Trophoblast cell (in vitro differentiated cells and primary cell): ENCODE results near the gene VDAC1.

Experiments
- DNase-seq, 2 donors: peaks; one replicate each; pipeline ENCODE4 v3.0.0-alpha.2; 2016
- H2AFZ ChIP-seq: 2 replicates; pipeline ENCODE4 v1.6.1; 2013; ENCODE audit warnings: low read length, moderate library complexity, mild to moderate bottlenecking; ENCODE audit not compliant: insufficient read depth, poor library complexity
- H2AK5ac ChIP-seq: 2 replicates; pipeline ENCODE4 v1.6.1; 2013; ENCODE audit warnings: mild to moderate bottlenecking, low read length
- H2BK120ac ChIP-seq: 2 replicates; pipeline ENCODE4 v1.6.1; 2013; ENCODE audit warnings: low read length, mild to moderate bottlenecking, moderate library complexity; ENCODE audit not compliant: insufficient read depth, poor library complexity
- H2BK12ac ChIP-seq: 2 replicates; pipeline ENCODE4 v1.6.1; 2013; ENCODE audit warnings: mild to moderate bottlenecking, low read length, moderate library complexity
- H2BK5ac ChIP-seq: 2 replicates; pipeline ENCODE4 v1.6.1; 2013; ENCODE audit warnings: low read length, low read depth, moderate library complexity, mild to moderate bottlenecking; ENCODE audit not compliant: poor library complexity
- H3K14ac ChIP-seq: 2 replicates; pipeline ENCODE4 v1.6.1; 2013; ENCODE audit warnings: mild to moderate bottlenecking, low read length
- H3K18ac ChIP-seq: 2 replicates; pipeline ENCODE4 v1.6.1; 2013; ENCODE audit warnings: mild to moderate bottlenecking, low read length
- H3K23ac ChIP-seq: 2 replicates; pipeline ENCODE4 v1.6.1; 2013; ENCODE audit warnings: low read length
- H3K27ac ChIP-seq: 2 replicates; pipeline ENCODE4 v1.5.1; 2013; ENCODE audit warnings: low read depth, mild to moderate bottlenecking, inconsistent platforms, low read length, moderate library complexity
- H3K27me3 ChIP-seq: 2 replicates; pipeline ENCODE4 v1.6.1; 2013; ENCODE audit warnings: inconsistent platforms, mild to moderate bottlenecking, low read length, moderate library complexity; ENCODE audit not compliant: insufficient read depth
- H3K36me3 ChIP-seq, 2 experiments: 1 replicate in 1 of 2; 2 replicates in 1 of 2; pipeline ENCODE4 v1.6.1; 2013; ENCODE audit warnings: low read length in 2 of 2, mild to moderate bottlenecking in 2 of 2, moderate library complexity in 1 of 2; ENCODE audit not compliant: insufficient read depth in 2 of 2, control insufficient read depth in 1 of 2
- H3K4ac ChIP-seq: 2 replicates; pipeline ENCODE4 v1.6.1; 2013; ENCODE audit warnings: low read depth, mild to moderate bottlenecking, low read length, moderate library complexity
- H3K4me1 ChIP-seq, 2 experiments: 1 replicate in 1 of 2; 2 replicates in 1 of 2; pipeline ENCODE4 v1.6.1; 2013; ENCODE audit warnings: low read length in 2 of 2, mild to moderate bottlenecking in 2 of 2, moderate library complexity in 1 of 2; ENCODE audit not compliant: insufficient read depth in 2 of 2, control insufficient read depth in 1 of 2
- H3K4me2 ChIP-seq: 2 replicates; pipeline ENCODE4 v1.6.1; 2013; ENCODE audit warnings: inconsistent platforms, mild to moderate bottlenecking, low read length, moderate library complexity
- H3K4me3 ChIP-seq: 2 replicates; pipeline ENCODE4 v1.5.1; 2013; ENCODE audit warnings: mild to moderate bottlenecking, low read depth, low read length, inconsistent platforms
- H3K79me1 ChIP-seq: one replicate; pipeline ENCODE4 v1.6.1; 2013; ENCODE audit warnings: low read length
- H3K79me2 ChIP-seq: 2 replicates; pipeline ENCODE4 v1.6.1; 2013; ENCODE audit warnings: low read length, mild to moderate bottlenecking; ENCODE audit not compliant: control insufficient read depth, insufficient read depth, poor library complexity
- H3K9ac ChIP-seq: 2 replicates; pipeline ENCODE4 v1.6.1; 2013; ENCODE audit warnings: mild to moderate bottlenecking, low read length
- H3K9me3 ChIP-seq: 2 replicates; pipeline ENCODE4 v1.6.1; 2013; ENCODE audit warnings: low read depth, mild to moderate bottlenecking, control low read depth, inconsistent platforms, low read length; ENCODE audit not compliant: insufficient read depth
- H4K12ac ChIP-seq: 2 replicates; pipeline ENCODE4 v1.6.1; 2013; ENCODE audit warnings: low read depth, mild to moderate bottlenecking, low read length, moderate library complexity
- H4K8ac ChIP-seq: 2 replicates; pipeline ENCODE4 v1.6.1; 2013; ENCODE audit warnings: low read depth, mild to moderate bottlenecking, low read length, moderate library complexity
- H4K91ac ChIP-seq: one replicate; pipeline ENCODE4 v1.6.1; 2013; ENCODE audit warnings: low read depth, mild to moderate bottlenecking, low read length, moderate library complexity
- whole genome bisulfite sequencing: extraction: QIAGEN DNeasy Blood & Tissue Kit; methylation state at CpG from one replicate; pipeline ENCODE4 v1.1.7; 2013; ENCODE audit warnings: missing lambda C conversion rate; ENCODE audit not compliant: insufficient read length, insufficient coverage; ENCODE audit errors: extremely low coverage; 5-methylcytosine and 5-hydroxymethylcytosine counted together

Gene VDAC1

DNA sequence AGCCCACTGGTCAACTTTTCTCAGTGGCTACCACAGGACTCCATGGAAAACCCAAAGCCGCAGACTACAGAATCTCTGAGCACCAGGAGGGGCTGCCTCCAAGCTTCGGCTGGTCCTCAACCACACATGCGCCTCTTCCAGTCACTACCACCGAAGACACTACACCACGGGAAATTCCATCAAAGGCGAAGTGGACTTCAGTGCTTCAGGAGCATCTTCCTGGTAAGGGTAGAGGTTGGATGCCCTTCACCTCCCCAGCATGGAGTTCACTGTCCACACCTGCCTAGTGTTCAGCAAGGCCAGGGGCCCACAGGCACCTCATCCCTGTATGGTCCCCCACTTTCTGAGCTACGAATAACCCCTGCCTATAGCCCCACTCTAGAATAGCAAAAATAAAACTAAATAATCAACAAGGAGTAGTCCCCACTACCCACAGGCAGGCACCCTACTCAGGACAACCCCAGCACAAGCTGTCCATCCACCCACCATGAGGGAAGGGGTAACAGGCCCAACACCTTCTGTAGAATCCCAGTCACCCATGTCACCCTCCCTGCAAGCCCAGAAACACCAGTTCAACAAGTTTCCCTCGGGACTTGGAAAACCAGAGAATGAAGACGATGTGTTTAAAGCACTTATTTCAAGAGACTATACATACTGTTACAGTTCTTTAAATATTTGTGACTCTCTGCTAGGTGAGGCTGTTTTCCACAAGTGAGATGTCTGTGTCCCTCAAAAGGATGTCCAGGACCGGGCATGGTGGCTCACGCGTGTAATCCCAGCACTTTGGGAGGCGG, 2.6 kb downstream of the VDAC1 start:
- WGBS: no CpG with 5 or more reads among the region's 13 CpGs
- Histone ChIP-seq H3K9ac (no peak overlapping the region), H3K18ac (no peak overlapping the region), H4K8ac (no peak overlapping the region), H3K79me1 (peaks cover 23% of the 10 kb centered on the region), H3K36me3 (peaks cover 13 to 15% of the 10 kb centered on the region in 2 experiments), H2AK5ac (no peak overlapping the region), H2BK120ac (no peak overlapping the region), H3K4me3 (no peak overlapping the region), H4K91ac (no peak overlapping the region), H3K4me1 (peaks cover 25 to 30% of the 10 kb centered on the region in 2 experiments), H3K14ac (no peak overlapping the region), H3K4ac (peak overlapping the region; percentile 71), H4K12ac (no peak overlapping the region), H2BK5ac (no peak overlapping the region), H2AFZ (no peak overlapping the region), H2BK12ac (no peak overlapping the region), H3K79me2 (peaks cover 55% of the 10 kb centered on the region), H3K27me3 (no peaks in the 10 kb centered on the region), H3K27ac (no peak overlapping the region), H3K23ac (no peak overlapping the region), H3K4me2 (peak overlapping the region; percentile 28), H3K9me3 (no peaks in the 10 kb centered on the region)
- DNase-seq: peak in 1 of 2 donors; percentile 65

DNA sequence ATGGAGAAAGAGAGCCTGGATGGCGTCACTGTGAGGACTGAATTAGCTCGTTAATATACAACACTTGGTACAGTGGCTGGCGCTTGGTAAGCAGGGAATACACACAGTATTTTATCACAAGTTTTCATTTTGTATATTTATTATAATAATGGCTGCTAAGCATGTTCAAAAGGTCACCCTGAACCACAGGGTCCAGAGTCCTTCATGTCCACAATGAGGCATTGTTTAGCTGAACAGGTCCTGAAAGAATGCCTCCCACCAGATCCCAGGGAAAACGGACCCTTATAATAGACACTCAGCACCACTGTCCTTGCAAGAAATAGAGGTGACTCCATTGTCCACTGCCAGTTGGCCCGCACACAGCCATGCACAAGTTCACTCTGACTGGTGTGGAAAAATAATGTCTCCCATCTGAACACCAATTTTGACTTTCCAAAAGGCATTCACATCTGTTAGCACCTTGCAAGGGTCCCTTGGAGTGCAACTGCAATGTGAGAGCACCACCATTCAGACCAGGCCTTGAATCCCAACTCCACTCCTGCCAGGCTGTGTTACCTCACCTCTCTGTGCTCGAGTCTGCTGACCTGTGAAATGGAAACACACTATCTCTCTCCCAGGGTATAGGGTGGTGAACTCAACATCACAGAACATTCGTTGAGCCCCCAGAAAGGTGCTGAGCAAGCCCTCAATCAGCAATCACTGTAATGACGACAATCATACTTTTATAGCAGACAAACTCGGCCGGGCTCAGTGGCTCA, 3.9 kb downstream of the VDAC1 start:
- no peak overlapping the region for H4K8ac ChIP-seq
- no CpG with 5 or more reads among the region's 10 CpGs for WGBS

DNA sequence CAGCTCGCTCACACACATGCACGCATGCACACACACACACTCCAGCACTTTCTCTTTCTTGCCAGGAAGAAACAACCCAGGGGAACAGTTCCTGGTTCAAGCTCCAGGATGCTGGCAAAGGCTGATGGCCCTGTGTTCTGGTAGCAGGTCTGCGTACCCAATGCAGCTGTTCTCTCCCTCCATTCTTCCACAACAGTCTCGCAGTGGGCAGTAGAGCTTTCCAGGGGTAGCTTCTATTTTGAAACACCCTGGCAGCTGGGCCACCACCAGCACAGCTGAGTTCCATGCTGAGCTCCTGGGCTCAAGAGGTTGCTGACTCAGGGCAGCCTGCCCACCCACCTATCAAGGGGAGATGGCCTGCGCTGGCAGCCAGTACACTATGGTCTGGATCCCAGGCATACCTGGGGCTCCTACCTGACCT, 4.7 kb downstream of the VDAC1 start:
- Histone ChIP-seq H4K91ac (no peak overlapping the region), H2BK5ac (no peak overlapping the region), H3K14ac (no peak overlapping the region), H2BK120ac (no peak overlapping the region), H3K79me1 (peaks cover 13% of the 10 kb centered on the region), H3K4me1 (peaks cover 30 to 34% of the 10 kb centered on the region in 2 experiments), H3K4me3 (no peak overlapping the region), H2AK5ac (no peak overlapping the region), H3K4me2 (no peak overlapping the region), H3K36me3 (peaks cover 13 to 15% of the 10 kb centered on the region in 2 experiments), H3K18ac (no peak overlapping the region), H2BK12ac (no peak overlapping the region), H4K12ac (no peak overlapping the region), H2AFZ (no peak overlapping the region), H4K8ac (no peak overlapping the region), H3K4ac (peak overlapping the region; percentile 71), H3K79me2 (peaks cover 66% of the 10 kb centered on the region), H3K23ac (no peak overlapping the region), H3K27ac (no peak overlapping the region), H3K27me3 (no peaks in the 10 kb centered on the region), H3K9ac (no peak overlapping the region), H3K9me3 (no peaks in the 10 kb centered on the region)
- WGBS: no CpG with 5 or more reads among the region's 5 CpGs
- DNase-seq: no peak

More for the DNA sequence above, 3.9 kb downstream of the VDAC1 start:
- Histone ChIP-seq H3K9me3 (no peaks in the 10 kb centered on the region), H3K9ac (no peak overlapping the region), H3K27me3 (no peaks in the 10 kb centered on the region), H3K36me3 (peaks cover 13 to 15% of the 10 kb centered on the region in 2 experiments), H4K12ac (no peak overlapping the region), H3K4me3 (no peak overlapping the region), H3K79me1 (peaks cover 19% of the 10 kb centered on the region), H2AFZ (no peak overlapping the region), H3K18ac (no peak overlapping the region), H3K27ac (no peak overlapping the region), H2BK5ac (no peak overlapping the region), H3K79me2 (peaks cover 65% of the 10 kb centered on the region), H3K4me2 (no peak overlapping the region), H4K91ac (no peak overlapping the region), H3K4me1 (peaks cover 29 to 33% of the 10 kb centered on the region in 2 experiments), H2BK12ac (no peak overlapping the region), H3K14ac (no peak overlapping the region), H3K4ac (peak overlapping the region; percentile 71), H3K23ac (no peak overlapping the region), H2BK120ac (no peak overlapping the region), H2AK5ac (no peak overlapping the region)
- DNase-seq: no peak

DNA sequence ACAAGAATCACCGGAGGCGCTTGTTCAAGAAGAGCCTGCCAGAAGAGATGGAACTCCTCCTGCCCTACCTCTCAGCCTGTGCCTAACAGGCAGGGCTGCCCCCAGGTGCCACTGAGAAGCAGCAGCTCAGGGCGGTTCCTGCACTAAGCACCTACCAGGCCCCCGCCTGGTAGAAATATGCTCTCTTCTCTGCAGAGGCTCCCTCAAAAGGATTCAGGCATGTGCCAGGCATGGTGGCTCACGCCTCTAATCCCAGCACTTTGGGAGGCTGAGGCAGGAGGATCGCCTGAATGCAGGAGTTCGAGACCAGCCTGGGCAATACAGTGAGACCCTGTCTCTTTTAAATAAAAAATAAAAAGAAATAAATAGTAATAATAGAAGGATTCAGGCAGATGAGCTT, 6.0 kb downstream of the VDAC1 start:
- H3K4me1 ChIP-seq: peaks cover 30 to 34% of the 10 kb centered on the region in 2 experiments
- no peak overlapping the region for H4K12ac ChIP-seq
- peaks cover 2% of the 10 kb centered on the region for H3K79me1 ChIP-seq
- no peak overlapping the region for H4K91ac ChIP-seq
- no peak overlapping the region for H2AFZ ChIP-seq
- WGBS: no CpG with 5 or more reads among the region's 7 CpGs
- no peak overlapping the region for H3K27ac ChIP-seq
- no peak overlapping the region for H2AK5ac ChIP-seq
- H3K79me2 ChIP-seq: peaks cover 61% of the 10 kb centered on the region
- no peak overlapping the region for H2BK120ac ChIP-seq
- H3K18ac ChIP-seq: no peak overlapping the region
- no peak overlapping the region for H3K14ac ChIP-seq
- no peak overlapping the region for H2BK5ac ChIP-seq
- no peak overlapping the region for H3K4me3 ChIP-seq
- H2BK12ac ChIP-seq: no peak overlapping the region
- H3K4ac ChIP-seq: peak overlapping the region; percentile 71
- H3K4me2 ChIP-seq: no peak overlapping the region
- H4K8ac ChIP-seq: no peak overlapping the region
- no peaks in the 10 kb centered on the region for H3K9me3 ChIP-seq
- DNase-seq: no peak
- H3K27me3 ChIP-seq: no peaks in the 10 kb centered on the region
- no peak overlapping the region for H3K23ac ChIP-seq
- peaks cover 13 to 15% of the 10 kb centered on the region in 2 experiments for H3K36me3 ChIP-seq
- no peak overlapping the region for H3K9ac ChIP-seq
